Myocyte (in vitro differentiated cells): ENCODE data around the gene ERCC8. TPM values are rescaled to one million over a fixed set of nuclear protein-coding genes. Genes with fewer than 3 reads are reported as not detected.
"Not testable (repeated sequence)": the region's sequence is repeated elsewhere in the genome, so short reads cannot be mapped to it uniquely, and the experiment has no call there.

ENCODE experiments used
- DNase-seq: peaks from one replicate; pipeline ENCODE4 v3.0.0-alpha.2; 2012; ENCODE audit warnings: low read depth
- total RNA-seq: library from RNA; depleted of rRNA; stranded (reverse); fragments of >200 nt; gene quantifications from 2 replicates; pipeline ENCODE4 v1.2.3, GENCODE V29; 2014

ERCC8 gene
- total RNA-seq, 1 donor from 2014 or later: 28.3 TPM

DNA sequence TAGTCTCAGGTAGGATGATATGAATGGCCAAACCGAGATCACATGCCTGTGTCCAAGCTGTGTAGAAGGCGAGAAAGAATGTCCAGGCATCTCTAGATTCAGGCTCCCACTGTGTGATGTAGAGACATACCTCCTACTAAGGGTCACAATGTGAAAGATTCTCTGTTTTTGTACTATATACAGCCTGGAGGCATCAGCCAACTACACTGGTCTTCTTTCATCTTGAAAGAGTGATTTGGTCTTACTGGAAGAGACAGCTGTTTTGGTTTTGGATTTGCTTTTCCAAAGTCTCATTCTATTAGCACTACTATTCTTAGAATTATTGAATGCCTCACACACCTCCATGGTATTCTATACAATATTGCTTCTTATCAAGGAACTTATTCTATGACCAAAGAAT lies 26.4 kb downstream of the ERCC8 start:
- DNase-seq: no peak

DNA sequence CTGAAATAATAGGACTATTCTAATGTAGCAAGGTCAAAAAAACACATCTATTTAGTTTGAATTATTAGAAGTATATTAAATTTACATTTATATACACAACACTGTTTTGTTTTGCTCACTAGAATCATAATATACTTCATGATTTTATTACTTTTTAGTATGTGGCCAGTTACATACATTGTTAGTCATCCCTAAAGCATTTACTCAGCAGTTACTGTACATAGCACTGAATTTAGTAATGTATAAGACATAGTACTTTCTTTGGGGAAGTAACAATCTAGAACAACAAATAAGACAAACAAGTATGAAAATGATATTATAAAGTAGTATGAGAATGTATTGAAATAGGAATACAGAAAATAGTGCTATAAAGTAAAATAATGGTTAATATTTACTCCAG lies 28.2 kb downstream of the ERCC8 start:
- DNase-seq: no peak

DNA sequence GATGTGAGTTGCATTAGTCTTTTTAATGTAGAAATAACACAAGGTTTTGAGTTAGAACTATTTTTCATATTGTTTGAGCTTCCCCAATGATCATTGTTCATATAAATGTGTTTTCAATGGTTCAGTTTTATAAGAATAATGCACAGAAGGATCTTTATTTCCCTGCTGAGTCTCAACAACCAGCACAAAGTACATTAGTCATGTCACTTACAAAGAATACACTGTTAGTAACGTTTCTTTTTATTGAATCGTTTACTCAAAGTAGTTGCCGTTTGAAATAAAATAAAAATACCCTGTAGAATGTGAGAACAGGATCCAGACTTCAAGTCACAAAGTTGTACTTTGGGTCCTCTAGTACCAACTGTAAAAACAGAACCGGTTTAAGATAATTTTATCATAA lies 41.5 kb downstream of the ERCC8 start:
- DNase-seq: no peak

DNA sequence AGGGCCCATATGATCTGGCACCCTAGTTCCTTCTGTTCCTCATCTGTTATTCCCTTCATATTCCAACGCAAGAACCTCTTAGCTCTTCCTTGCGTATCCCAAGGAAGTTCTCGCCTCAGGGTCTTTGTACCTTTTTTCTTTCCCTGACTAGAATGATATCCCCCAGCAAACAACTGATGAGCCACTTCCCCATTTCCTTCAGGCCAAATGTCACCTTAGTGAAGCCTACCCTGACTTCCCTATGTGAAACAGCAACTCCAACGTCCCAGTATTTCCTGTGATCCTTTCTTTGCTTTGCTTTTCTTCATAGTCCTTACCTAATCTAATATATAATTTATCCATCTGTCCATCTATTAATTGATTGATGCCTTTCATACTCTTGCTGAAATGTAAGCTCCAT lies 47.9 kb downstream of the ERCC8 start:
- DNase-seq: no peak

DNA sequence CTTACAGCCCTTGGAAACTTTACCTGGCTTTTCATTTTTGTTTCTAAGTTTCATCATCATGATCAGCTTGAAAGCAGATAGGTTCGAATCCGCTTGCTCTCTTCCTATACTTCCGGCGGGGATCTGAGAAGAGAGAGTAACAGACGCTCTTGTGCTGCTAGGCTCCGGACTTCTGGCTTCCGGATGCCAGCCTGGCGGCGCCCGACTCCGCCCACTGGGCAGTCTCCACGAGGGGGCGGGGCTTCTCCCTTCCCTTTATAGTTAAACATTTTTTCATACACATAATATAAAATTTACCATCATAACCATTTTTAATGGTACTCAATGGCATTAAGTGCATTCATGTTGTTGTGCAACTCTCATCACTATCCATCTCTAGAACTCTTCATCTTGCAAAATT lies 51.3 kb downstream of the ERCC8 start:
- DNase-seq: no peak

DNA sequence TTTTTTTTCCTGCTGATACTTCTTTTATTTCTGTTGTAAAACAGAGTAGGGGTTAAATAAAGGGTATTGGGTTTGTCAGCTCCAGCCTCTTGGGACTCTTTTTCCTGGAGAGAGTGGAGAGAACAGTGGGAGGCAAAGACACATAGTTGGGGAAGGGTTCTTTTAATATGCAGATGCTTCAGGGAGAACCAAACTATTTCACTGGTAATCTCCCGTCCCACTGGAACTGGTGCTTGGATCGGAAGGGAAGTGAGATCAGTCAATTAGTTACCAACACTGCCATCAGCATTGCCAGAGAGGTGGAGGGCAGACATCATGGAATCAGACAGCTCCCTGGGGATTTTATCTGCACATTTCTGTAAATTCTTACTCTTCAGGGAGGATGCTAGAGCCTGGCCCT lies 53.2 kb downstream of the ERCC8 start:
- no peak for DNase-seq

DNA sequence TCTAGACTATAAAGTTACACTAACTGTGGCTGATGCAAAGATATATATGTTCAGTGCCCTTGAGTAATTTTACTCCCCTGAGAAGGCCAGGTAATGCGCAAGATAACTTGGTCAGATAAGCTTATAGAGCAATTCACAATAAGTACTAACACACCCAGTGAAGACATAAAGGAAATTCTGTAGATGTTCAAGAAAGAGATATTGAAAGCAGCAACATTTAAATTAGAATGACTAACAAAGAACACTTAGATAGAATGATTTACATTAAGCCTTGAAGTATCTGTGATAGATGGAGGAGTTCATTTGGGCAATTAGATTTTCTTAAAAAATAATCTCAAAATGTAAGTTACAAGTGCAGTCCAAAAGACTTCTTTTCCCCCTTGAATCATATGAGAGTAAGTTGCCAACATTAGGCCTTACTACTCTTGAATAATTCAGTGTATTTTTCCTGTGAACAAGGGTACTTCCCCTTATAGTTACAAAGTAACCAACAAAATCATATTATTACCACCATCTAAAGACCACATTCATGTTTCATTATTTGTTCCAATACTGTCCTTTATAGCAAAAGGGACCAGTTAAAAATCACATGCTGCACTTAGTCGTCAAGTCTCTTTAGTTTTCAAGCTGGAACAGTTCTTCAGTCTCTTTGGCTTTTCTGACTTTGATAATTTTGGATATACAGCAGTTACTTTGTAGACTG lies 56.4 kb downstream of the ERCC8 start:
- DNase-seq: no peak

DNA sequence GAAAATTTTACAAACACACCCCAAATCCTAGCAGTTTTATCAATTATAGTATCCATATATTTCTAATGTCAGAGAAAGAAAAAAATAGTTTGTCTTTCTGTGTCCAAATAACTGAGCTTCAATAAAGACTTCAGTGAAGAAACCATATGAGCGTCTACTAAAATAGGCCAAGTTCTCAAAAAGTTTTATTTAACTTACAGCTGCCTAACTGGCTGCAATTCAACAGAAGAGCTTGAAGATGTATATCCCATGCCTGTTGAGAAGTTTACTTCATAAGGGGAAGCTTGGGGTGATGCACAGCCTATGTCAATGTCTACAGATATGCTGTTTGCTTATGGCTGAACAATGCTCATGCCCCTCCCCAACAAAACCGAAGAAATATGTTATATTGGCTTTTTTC lies 57.1 kb downstream of the ERCC8 start:
- DNase-seq: no peak

DNA sequence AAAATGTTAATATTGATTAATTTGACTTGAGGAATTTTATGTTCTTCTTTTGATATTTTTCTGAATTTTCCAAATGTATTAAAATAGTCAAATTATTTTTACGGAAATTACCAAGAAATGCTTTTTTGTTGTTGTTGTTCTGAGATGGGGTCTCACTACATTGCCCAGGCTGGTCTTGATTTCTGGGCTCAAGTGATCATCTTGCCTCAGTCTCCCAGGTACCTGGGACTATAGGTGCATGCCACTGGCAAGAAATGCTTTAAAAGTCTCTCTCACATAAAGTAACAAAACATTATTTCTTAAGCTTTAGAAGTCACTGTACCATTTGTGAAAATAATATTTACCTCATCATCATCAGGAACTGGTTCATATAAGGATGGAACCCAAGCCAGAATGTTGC lies 57.8 kb downstream of the ERCC8 start:
- no peak for DNase-seq

DNA sequence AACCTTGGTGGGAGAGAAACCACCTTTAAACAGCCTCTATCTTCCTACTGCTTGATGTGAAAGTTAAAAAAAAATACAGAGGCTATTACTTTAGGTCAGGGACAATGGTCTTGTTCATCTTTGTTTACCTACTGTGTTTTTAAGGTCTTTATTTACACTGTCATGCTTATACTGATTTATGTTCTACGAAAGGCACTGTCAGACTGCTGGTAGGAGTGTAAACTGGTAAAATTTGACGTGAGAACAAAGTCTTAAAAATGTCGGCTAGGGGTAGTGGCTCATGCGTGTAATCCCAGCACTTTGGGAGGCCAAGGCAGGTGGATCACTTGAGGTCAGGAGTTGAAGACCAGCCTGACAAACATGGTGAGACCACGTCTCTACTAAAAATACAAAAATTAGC lies 58.7 kb downstream of the ERCC8 start:
- no peak for DNase-seq

DNA sequence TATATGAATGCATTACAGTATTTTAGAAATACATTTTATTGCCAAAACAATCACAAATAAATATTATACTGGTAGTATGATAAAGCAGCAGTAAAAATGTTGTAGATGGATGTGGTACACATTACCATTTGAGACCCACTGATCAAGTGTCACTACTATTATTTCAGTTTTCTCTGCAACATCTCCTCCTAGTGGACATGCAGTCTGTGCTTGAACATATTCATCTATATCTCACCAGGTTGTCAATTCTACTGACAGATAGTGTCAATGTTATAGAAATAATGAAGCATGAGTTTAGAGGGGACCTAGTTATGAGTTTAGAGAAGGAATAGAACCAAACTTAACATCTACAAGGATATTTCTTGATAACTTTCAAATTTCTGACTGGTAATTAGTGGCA lies 61.6 kb downstream of the ERCC8 start:
- DNase-seq: peak; percentile 6

DNA sequence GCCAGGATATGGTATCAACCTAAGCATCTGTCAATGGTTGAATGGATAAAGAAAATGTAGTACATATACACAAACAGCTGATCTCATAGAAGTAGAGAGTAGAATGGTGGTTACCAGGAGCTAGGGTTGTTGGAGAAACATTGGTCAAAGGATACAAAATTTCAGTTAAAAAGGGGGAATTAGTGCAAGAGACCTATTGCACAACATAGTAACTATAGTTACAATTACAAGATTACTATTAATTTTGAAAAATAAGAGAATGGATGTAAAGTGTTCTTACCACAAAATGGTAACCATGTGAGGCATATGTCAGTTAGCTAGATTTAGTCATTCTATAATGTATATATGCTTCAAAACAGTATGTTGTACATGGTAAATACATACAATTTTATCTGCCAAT lies 72.0 kb downstream of the ERCC8 start:
- DNase-seq: no peak

DNA sequence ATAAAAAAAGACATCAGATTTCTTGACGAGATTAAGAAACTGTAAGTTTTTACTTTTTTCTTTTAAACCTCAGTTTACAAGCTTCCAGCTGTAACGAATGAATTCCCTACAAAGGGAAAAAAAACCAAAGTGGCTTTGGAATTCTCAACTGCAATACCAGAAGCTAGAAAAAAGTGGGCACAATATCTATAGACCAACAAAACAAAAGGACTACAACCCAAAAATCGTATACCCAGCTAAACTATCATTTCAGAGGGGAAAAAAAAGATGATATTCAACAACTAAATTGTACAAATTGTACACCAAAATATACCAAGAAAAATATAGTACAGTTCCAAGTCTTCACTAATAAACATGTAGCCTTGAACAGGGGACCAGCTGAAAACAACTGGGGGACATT lies 74.0 kb downstream of the ERCC8 start:
- DNase-seq: no peak

DNA sequence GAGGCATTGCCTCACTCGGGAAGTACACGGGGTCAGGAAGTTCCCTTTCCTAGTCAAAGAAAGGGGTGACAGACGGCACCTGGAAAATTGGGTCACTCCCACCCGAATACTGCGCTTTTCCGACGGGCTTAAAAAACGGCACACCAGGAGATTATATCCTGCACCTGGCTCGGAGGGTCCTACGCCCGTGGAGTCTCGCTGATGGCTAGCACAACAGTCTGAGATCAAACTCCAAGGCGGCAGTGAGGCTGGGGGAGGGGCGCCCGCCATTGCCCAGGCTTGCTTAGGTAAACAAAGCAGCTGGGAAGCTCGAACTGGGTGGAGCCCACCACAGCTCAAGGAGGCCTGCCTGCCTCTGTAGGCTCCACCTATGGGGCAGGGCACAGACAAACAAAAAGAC lies 84.3 kb downstream of the ERCC8 start:
- not testable (repeated sequence) for DNase-seq

DNA sequence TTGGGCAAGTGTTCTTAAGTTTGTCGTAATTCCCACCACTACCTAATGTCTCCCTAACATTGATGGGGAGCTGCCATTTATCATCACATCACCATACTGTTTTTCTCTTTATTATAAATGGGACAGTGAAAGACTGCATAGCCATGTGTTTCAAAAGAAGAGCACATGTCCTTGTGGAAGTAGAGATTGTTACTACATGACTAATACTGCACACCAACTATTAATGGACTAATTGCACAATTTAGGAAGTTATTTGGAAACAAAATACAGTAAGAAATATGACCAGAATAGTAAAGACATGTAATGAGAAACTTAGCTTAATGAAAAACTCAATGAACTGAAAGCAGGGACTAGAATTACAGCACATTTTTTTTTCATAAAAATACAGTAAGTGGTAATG lies 88.8 kb downstream of the ERCC8 start:
- DNase-seq: no peak

DNA sequence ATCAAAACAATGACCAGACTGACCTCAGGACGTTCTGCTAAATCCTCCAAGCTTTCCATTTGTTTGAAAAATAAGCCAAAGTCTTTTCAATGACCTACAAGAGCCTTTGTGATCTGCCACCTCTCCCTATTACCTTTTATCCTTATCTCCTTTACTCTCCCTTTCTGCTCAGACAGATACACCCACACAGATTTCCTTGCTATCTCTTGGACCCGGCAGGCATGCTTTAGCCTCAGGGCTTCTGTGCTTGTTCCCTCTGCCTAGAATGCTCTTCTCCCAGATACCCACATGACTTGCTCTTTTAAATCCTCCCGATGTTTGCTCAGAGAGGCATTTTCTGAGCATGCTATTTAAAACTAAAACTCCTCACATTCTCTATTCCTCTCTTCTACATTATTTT lies 91.9 kb downstream of the ERCC8 start:
- no peak for DNase-seq

DNA sequence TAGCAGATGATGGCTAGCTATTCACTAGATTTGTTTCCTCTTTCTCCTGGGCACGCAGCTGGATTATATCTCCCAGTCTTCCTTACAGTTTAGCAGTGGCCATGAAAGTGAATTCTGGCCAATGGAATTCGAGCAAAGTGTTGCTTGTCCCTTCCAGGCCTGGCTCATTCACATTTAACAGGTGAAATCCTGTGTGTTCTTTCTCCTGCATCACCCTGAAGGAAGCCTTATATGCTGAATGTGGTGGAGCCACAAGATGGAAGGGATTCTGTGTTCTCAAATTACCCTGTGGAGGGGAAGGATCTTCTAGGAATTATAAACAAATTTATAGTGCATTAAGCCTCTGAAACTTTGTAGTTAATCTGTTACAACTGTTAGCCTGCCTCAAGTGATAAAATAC lies 92.6 kb downstream of the ERCC8 start:
- no peak for DNase-seq

DNA sequence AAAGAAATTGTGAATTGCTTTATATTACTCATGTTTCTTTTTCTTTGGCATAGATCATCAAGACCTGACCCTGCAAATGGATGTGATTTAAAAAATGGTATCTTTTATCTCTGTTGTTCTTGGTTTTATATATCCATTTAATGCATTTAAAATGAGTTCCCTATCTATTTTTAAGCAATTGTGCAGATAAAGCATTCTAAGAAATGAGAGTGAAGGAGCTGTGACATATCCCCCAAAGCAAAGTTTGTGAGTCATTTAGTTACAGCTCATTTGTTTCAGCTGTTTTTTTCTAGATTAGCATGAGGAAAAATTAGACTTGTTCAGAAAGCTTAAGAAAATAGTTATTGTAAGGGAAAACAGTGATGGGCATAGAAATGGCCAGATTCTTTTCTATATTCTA lies 93.2 kb downstream of the ERCC8 start:
- DNase-seq: no peak

DNA sequence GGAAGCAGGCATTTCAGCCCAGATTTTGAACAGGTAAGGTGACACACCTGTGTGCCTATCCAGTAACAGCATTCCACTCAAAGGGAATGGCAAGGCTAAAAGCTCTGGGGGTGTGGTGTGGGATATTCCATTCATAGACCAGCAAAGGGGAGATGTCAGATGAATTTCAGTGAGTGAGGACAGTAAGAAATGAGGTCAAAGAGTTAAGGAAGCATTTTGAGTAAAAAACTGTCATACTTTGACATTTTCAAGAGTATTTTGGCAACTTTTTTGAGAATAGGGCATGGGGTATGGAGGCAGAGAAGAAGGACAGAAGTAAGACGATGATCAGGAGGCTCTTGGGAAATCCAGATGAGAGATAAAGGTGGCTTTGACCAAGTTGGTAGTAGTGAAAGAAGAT lies 98.6 kb downstream of the ERCC8 start:
- no peak for DNase-seq

DNA sequence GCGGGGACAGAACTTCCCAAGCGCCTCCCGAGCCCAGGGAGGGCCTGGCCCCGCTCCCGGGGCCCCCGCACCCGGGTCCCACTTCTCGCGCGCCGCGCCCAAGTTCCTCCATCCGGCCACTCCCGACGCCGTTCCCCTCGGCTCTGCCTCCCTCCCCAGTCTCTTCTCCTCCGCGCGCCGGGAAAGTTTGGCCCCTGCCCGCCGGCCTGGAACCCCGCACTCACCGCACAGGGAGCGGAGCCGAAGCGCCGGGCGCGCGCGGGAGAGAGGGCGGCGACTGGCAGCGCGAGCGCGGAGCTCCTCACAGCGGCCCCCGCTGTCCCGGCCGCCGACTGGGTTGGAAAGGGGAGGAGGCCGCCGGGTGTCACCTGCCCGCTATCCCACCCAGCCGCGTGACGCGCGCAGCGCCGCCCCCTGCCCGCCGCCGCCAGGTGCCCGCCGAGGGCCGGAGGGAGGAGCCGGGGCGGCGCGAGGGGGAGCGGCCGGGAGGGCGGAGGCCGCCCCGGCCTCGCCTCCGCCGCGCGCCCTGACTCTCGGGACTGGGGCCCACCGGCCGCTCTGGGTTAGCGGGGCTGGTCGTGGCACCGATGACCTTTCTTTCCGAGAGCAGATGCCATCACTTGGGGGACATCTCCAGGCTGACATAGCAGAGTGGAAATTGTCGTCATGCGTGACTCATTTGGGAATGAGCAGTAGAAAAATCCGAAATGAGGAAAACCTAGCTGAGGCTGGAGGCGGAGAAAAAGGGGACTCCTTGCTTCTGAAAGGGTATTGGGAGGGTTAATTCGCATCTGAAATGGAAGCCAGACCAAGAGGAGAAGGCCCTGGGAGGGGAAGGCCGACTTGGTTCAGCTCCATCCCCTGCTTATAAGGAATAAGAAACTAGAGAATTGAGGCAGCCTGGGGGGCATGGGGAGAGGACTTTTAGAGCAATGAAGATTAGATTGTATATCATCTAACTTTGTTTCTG lies 100.6 kb downstream of the ERCC8 start, which contains the start of gene ELOVL7:
Gene ELOVL7 (minus strand): TSS at position 334 of the 970 bp plus-strand sequence. CDS start 56,872 bp downstream, outside the sequence.
- DNase-seq: peak; percentile 33

DNA sequence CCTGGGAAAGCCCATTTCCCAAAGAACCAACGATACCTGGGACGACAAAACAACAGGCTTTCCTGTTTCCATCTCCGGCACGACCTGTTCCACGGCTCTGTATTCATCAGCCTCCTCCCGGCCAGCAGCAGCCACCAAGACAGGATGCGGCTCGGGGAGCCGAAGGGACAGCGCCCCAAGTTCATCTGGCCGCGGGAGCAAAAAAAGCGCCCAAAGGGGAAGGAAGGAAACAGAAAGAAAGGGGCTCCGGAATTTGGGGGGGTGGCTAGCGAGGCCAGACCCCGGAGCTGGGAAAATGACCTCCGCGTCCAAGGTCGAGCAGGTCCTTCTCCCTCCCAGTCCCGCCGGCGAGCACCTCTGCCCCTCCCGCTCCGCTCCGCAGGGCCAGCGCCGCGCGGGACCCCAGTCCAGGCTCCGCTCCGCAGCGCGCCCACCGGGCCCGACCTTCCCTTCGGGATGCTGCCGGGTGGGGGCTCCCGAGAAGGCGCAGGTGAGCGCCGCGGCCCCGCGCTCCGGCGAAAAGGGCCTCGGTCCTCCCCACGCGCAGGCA lies 101.4 kb downstream of the ERCC8 start:
- no peak for DNase-seq

DNA sequence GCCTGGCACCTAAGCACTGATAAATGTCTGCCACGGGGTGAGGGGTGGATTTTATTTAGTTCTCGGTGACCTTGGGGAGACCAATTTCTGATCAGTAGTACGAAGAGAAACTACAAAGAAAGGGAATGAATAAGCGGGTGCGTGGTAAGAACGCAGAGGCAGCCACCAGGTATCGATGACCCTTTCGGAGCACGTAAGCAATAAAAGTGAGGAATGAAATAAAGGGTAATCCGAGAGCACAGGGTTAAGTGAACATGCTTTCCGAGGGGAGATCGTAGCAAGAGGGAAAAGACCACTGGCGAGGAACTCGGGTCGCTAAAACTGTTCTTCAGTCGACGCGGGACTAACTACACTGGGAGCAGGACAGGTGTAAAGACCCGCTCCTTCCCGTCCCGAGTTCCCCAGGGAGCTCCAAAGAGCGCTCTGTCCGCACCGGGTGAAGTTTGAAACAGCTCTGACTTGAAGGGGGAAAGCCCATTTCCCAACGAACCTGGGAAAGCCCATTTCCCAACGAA lies 101.9 kb downstream of the ERCC8 start:
- DNase-seq: no peak
